Neural crest cell (in vitro differentiated cells): Measurements from ENCODE around the gene CHN2. TPM values are rescaled to one million over a fixed set of nuclear protein-coding genes. Genes with fewer than 3 reads are reported as not detected.

Experiments used
- DNase-seq: peaks from one replicate; pipeline ENCODE4 v3.0.0; 2021; ENCODE audit warnings: low read depth, mixed read lengths, low spot score
- H3K27ac Mint-ChIP-seq: one replicate; pipeline ENCODE4 v1.8.0; 2021; ENCODE audit warnings: mild to moderate bottlenecking, mixed read lengths; ENCODE audit not compliant: unreplicated experiment
- H3K27me3 Mint-ChIP-seq: 2 replicates; pipeline ENCODE4 v1.8.0; 2021; ENCODE audit warnings: low read depth, mild to moderate bottlenecking, mixed read lengths
- H3K36me3 Mint-ChIP-seq: 2 replicates; pipeline ENCODE4 v1.8.0; 2021; ENCODE audit warnings: low read depth, mild to moderate bottlenecking, mixed read lengths
- H3K4me1 Mint-ChIP-seq: 2 replicates; pipeline ENCODE4 v1.8.0; 2021; ENCODE audit warnings: mixed read lengths
- H3K4me3 Mint-ChIP-seq: one replicate; pipeline ENCODE4 v1.8.0; 2021; ENCODE audit warnings: mild to moderate bottlenecking, mixed read lengths
- H3K9me3 Mint-ChIP-seq: 2 replicates; pipeline ENCODE4 v1.8.0; 2021; ENCODE audit warnings: mixed read lengths
- total RNA-seq: library from RNA; stranded (reverse); gene quantifications from 2 replicates; pipeline ENCODE4 v1.2.1, GENCODE V29; 2021
- TF ChIP-seq, protein P1 (sequence below): fragments of 200-600 bp; sonication (generic); conservative IDR thresholded peaks from 2 replicates; pipeline ENCODE4 v1.5.0; 2021; ENCODE audit warnings: antibody characterized with exemption, mild to moderate bottlenecking

The CHN2 gene
- total RNA-seq, 1 donor from 2014 or later: 15.4 TPM

DNA sequence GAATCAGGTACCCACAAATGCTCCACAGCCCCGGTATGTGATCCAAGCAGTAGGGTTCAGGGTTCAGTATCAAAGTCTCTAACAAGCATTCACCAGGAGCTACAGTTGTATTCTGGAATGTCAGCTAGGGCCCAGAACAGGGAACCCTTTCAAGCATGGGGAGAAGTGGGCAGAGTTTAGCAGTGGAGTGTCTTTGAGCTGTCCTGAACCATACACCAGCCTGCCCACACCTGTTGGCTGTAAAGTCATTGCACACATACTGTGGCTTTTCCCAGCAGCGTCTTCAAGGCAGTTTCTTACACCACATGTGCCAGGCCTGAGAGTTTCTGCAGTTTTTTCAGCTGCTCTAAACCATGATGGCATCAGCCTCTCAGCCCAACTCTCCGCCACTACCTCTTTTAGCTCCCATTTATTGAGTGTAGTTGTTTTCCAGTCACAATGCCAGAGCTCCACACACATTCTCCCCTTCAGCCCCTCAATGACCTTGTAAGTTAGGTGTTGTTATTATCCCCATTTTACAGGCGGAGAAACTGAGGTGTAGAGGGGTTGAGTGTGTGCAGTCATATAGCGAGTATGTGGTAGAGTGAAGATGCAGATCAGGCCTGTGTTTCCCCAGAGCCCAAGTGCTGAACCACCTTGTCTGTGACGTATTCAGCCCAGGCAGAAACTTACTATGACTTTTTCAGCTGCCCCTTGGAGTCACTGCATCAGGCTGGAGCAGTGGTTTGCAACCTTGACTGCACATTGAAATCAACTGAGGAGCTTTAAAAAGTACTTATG, 83.1 kb downstream of the CHN2 start:
- Mint-ChIP-seq H3K36me3 (peaks cover 4% of the 10 kb centered on the region), H3K4me1 (no peaks in the 10 kb centered on the region), H3K27me3 (no peaks in the 10 kb centered on the region), H3K4me3 (no peak overlapping the region), H3K27ac (no peak overlapping the region), H3K9me3 (no peaks in the 10 kb centered on the region)
- TF ChIP-seq, protein P1, sequence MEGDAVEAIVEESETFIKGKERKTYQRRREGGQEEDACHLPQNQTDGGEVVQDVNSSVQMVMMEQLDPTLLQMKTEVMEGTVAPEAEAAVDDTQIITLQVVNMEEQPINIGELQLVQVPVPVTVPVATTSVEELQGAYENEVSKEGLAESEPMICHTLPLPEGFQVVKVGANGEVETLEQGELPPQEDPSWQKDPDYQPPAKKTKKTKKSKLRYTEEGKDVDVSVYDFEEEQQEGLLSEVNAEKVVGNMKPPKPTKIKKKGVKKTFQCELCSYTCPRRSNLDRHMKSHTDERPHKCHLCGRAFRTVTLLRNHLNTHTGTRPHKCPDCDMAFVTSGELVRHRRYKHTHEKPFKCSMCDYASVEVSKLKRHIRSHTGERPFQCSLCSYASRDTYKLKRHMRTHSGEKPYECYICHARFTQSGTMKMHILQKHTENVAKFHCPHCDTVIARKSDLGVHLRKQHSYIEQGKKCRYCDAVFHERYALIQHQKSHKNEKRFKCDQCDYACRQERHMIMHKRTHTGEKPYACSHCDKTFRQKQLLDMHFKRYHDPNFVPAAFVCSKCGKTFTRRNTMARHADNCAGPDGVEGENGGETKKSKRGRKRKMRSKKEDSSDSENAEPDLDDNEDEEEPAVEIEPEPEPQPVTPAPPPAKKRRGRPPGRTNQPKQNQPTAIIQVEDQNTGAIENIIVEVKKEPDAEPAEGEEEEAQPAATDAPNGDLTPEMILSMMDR: no peak
- DNase-seq: no peak

DNA sequence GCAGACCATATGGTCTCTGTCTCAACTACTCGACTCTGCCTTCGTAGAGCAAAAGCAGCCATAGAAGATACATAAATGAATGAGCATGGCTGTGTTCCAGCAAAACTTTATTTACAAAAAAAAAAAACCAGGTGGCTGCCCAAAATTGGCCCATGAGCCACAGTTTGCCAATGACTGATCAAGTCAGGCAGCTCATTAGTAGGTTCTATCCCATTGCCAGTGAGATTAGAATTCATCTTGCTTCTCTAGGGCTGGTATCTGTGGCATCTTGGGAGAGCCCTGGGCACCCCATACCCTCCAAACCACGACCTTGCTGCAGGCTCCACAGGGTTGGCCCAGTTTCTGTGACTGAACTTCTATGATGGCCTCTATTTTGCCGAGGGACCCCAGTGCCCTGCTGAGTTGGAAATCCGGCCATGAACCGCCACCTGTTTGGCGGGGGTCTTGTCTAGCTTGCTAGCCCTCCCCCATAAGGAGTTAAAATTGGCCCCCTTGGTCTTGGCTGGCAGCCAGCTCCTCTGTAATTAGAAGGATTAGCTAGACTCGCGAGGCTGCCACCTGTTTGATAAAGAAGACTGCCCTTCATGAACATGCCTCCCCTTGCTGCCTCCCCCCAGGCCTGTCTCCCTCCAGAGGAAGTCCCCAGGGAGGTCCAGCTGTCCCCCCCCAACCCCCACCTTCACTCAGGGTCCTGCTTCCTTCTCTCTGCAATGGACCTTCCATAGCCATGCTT, 83.9 kb downstream of the CHN2 start:
- DNase-seq: no peak
- no peaks in the 10 kb centered on the region for H3K4me1 Mint-ChIP-seq
- H3K27ac Mint-ChIP-seq: no peak overlapping the region

DNA sequence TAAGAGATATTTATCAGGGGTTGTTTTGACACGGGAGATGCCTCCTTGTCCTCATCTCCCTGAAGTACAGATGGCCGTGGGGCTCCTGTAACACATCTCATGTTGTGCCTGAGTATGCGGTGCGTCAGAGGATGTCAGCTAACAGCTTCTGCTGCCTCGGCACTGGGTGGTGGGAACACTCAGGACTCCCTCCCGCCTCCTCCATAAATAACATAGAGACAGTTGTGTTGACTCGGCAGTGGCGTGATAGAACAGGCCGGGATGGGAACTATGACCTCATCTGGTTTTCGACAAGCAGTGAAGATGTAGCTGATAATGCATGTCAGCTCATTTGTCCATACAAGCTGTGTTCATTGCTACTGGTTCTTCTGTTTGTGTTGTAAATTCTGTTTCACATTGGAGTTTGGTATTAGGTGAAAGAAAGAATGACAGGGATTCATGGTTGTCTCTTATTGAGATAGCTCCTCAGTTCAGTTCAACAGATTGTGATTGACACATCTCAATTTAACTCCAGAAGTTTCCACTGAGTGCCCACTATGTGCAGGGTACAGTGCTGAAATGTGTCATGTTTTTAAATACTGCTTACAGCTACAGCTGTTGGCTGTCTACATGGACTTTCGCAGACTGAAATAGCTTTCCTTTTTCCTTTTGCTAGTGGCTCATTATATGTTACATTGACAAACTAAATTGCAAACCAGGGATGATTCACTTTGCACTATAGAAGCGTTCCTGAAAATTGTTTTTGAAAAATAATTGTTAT, 87.4 kb downstream of the CHN2 start:
- Mint-ChIP-seq H3K4me1 (no peaks in the 10 kb centered on the region), H3K36me3 (peaks cover 4% of the 10 kb centered on the region), H3K27me3 (no peaks in the 10 kb centered on the region), H3K4me3 (no peak overlapping the region), H3K27ac (no peak overlapping the region), H3K9me3 (no peaks in the 10 kb centered on the region)
- TF ChIP-seq, protein P1: no peak
- no peak for DNase-seq

More for the DNA sequence above, 83.9 kb downstream of the CHN2 start:
- no peak overlapping the region for H3K4me3 Mint-ChIP-seq
- H3K36me3 Mint-ChIP-seq: peaks cover 4% of the 10 kb centered on the region
- H3K9me3 Mint-ChIP-seq: no peaks in the 10 kb centered on the region
- no peaks in the 10 kb centered on the region for H3K27me3 Mint-ChIP-seq
- TF ChIP-seq, protein P1: no peak

GRCh38 chr7:29282819-29283414, 88.3 kb downstream of the CHN2 start:
- Mint-ChIP-seq H3K27me3 (no peaks in the 10 kb centered on the region), H3K36me3 (peaks cover 4% of the 10 kb centered on the region), H3K4me1 (no peaks in the 10 kb centered on the region), H3K4me3 (no peak overlapping the region), H3K9me3 (no peaks in the 10 kb centered on the region), H3K27ac (no peak overlapping the region)
- TF ChIP-seq, protein P1: no peak
- no peak for DNase-seq
